ENCODE data around the gene MT2A. TPM values are rescaled to one million over a fixed set of nuclear protein-coding genes. Genes with fewer than 3 reads are reported as not detected.

The MT2A gene
- total and polyA plus RNA-seq, 12 donors = 43.8 to 6,828 (median 557) TPM

- Histone ChIP-seq H3K27me3 (no peaks in the 10 kb centered on the region), H3K4me1 (replicated peaks in 1 of 2) (peaks cover 7 to 12% of the 10 kb centered on the region in 2 donors), H3K9me3 (replicated peaks in 1 of 3) (no peaks in the 10 kb centered on the region), H3K36me3 (replicated peaks in 1 of 2) (no peaks in the 10 kb centered on the region), H3K27ac (no peak overlapping the region), H3K4me3 (peak overlapping the region in 2 of 4 donors; percentile 13 to 51)
- intact Hi-C loops (cut with DNase I) = no loop called here
- no peak for TF ChIP-seq POLR2A (IDR thresholded peaks at IDR 0.05)
- TF ChIP-seq, protein P1, sequence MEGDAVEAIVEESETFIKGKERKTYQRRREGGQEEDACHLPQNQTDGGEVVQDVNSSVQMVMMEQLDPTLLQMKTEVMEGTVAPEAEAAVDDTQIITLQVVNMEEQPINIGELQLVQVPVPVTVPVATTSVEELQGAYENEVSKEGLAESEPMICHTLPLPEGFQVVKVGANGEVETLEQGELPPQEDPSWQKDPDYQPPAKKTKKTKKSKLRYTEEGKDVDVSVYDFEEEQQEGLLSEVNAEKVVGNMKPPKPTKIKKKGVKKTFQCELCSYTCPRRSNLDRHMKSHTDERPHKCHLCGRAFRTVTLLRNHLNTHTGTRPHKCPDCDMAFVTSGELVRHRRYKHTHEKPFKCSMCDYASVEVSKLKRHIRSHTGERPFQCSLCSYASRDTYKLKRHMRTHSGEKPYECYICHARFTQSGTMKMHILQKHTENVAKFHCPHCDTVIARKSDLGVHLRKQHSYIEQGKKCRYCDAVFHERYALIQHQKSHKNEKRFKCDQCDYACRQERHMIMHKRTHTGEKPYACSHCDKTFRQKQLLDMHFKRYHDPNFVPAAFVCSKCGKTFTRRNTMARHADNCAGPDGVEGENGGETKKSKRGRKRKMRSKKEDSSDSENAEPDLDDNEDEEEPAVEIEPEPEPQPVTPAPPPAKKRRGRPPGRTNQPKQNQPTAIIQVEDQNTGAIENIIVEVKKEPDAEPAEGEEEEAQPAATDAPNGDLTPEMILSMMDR (IDR thresholded peaks at IDR 0.05) = no peak
- DNase-seq = no peak
- WGBS, 4 donors = 27 to 29% (median 28%) methylated on average over 9 of the region's 9 CpGs
Observed at GRCh38 chr16:56588781-56589140, 19.6 kb upstream of the MT2A start.

DNA sequence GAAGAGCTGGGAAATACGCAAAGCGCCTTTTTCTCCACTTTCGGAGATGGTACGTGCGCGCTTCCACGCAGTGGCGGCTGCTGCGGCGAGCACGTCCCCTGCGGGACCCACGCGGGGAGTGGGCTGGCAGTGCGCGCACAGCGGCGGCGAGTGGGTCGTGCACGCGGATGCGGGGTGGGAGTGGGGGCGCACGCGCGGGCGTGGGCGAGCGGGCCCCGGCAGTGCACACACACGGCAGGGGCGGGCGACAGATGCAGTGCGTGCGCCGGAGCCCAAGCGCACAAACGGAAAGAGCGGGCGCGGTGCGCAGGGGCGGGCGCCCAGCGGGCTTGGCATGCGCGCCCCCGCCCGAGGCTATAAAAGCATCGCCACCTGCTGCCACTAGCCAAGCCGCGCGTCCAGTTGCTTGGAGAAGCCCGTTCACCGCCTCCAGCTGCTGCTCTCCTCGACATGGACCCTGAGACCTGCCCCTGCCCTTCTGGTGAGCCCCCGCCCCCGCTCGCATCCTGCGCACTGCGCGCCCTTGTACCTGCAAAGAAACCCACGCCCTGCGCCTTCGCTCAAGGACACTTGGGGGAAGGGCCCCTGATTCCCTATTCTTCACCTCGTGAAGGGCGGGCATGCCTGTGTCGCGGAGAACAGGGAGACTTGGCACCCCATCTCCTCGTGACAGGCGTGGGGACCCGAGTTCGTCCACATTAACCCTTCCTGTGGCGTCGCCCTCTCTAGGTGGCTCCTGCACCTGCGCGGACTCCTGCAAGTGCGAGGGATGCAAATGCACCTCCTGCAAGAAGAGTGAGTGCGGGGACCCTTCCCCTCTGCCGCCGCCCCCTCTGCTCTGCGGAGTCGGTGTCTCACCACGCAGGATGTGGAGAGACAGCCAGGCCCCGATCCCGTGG is 19.0 kb upstream of the MT2A start, which contains the start of gene MT3:
Gene MT3, plus strand, starts transcription at position 388 of the 899 bp plus-strand sequence. Its CDS starts 63 bp downstream, at position 451.
- peak within 1 kb of the TSS in 2 of 4 donors; percentile 13 to 51 for H3K4me3 ChIP-seq
- peaks cover 7 to 12% of the 10 kb centered on the region in 2 donors for H3K4me1 ChIP-seq (replicated peaks in 1 of 2)
- peak within 1 kb of the TSS in 1 of 5 donors; percentile 7 for H3K27ac ChIP-seq
- WGBS, 4 donors = 0 to 6% (median 4%) methylated on average over 37 to 87 of the region's 87 CpGs
- DNase-seq = peak; percentile 44 to 64 (median 58)
- no peaks in the 10 kb centered on the region for H3K27me3 ChIP-seq
- no peaks in the 10 kb centered on the region for H3K36me3 ChIP-seq (replicated peaks in 1 of 2)
- TF ChIP-seq POLR2A (IDR thresholded peaks at IDR 0.05) = peak in 1 of 2 donors; percentile 50
- TF ChIP-seq, protein P1 (IDR thresholded peaks at IDR 0.05) = peak in 1 of 6 experiments; percentile 9
- H3K9me3 ChIP-seq (replicated peaks in 1 of 3) = no peaks in the 10 kb centered on the region
- intact Hi-C loops (cut with DNase I) = no loop called here

DNA sequence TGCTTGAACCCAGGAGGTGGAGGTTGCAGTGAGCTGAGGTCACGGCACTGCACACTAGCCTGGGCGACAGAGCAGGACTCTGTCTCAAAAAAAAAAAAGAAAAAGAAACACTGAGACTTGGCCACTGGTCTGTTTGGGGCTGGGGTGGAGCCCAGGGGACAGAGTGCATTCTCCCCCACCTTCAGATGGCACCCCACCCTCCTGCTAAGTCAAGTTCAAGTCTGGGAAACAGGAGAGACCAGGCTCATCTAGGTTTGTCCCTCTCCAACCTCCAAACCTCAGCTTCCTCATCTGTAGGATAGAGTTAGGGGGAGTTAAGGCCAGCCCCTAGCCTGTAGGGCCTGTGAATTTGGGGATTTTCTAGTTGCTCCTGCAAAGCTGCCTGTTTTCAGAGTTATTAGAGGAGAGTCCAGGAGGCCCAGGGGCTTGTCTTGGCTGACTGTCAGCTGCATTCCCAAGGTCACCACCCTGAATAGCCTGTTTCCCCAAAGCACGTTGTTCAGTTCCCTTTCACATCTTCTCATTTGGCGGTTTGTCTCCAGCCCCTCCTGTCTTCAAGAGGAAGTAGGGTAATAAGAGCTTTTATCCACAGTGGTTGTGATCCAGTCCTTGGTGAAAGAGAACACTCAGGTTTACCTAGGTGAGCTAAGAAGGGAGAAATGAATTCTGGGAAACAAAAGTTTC is 16.9 kb upstream of the MT2A start:
- no peak for TF ChIP-seq POLR2A (IDR thresholded peaks at IDR 0.05)
- TF ChIP-seq, protein P1 (IDR thresholded peaks at IDR 0.05) = no peak
- intact Hi-C loops (cut with DNase I) = no loop called here
- WGBS, 4 donors = 51 to 59% (median 55%) methylated on average over 4 of the region's 4 CpGs

GRCh38 chr16:56593573-56594291 is 14.7 kb upstream of the MT2A start:
- Histone ChIP-seq H3K4me3 (no peak overlapping the region), H3K27me3 (no peaks in the 10 kb centered on the region), H3K36me3 (replicated peaks in 1 of 2) (no peaks in the 10 kb centered on the region), H3K9me3 (replicated peaks in 1 of 3) (no peaks in the 10 kb centered on the region), H3K4me1 (replicated peaks in 1 of 2) (peaks cover 7 to 11% of the 10 kb centered on the region in 2 donors), H3K27ac (no peak overlapping the region)
- TF ChIP-seq, protein P1 (IDR thresholded peaks at IDR 0.05) = no peak
- no peak for TF ChIP-seq POLR2A (IDR thresholded peaks at IDR 0.05)
- intact Hi-C loops (cut with DNase I) = no loop called here
- no peak for DNase-seq
- WGBS, 4 donors = 78 to 95% (median 91%) methylated on average over 6 of the region's 6 CpGs

More for the DNA sequence above, 16.9 kb upstream of the MT2A start:
- Histone ChIP-seq H3K27ac (no peak overlapping the region), H3K36me3 (replicated peaks in 1 of 2) (no peaks in the 10 kb centered on the region), H3K4me3 (no peak overlapping the region), H3K9me3 (replicated peaks in 1 of 3) (no peaks in the 10 kb centered on the region), H3K27me3 (no peaks in the 10 kb centered on the region), H3K4me1 (replicated peaks in 1 of 2) (peaks cover 7 to 12% of the 10 kb centered on the region in 2 donors)
- DNase-seq = no peak
